IPS-20b (cell line): ENCODE measurements around the gene IL20RA.

ENCODE experiments used
- H3K27ac ChIP-seq: one replicate; pipeline ENCODE4 v1.5.1; 2013; ENCODE audit warnings: low read length
- H3K27me3 ChIP-seq: 2 replicates; pipeline ENCODE4 v1.6.1; 2013; ENCODE audit warnings: mild to moderate bottlenecking, low read length, inconsistent platforms; ENCODE audit not compliant: insufficient read depth
- H3K36me3 ChIP-seq: 2 replicates; pipeline ENCODE4 v1.6.1; 2013; ENCODE audit warnings: low read depth, mild to moderate bottlenecking, inconsistent platforms, low read length, moderate library complexity; ENCODE audit not compliant: insufficient read depth
- H3K4me1 ChIP-seq: 2 replicates; pipeline ENCODE4 v1.6.1; 2013; ENCODE audit warnings: mild to moderate bottlenecking, control low read depth, inconsistent platforms, low read length, moderate library complexity; ENCODE audit not compliant: insufficient read depth
- H3K4me3 ChIP-seq: 2 replicates; pipeline ENCODE4 v1.5.1; 2013; ENCODE audit warnings: mild to moderate bottlenecking, low read length, inconsistent platforms
- H3K9ac ChIP-seq: 2 replicates; pipeline ENCODE4 v1.6.1; 2013; ENCODE audit warnings: low read depth, mild to moderate bottlenecking, inconsistent platforms, low read length, moderate library complexity
- H3K9me3 ChIP-seq: 2 replicates; pipeline ENCODE4 v1.6.1; 2013; ENCODE audit warnings: mild to moderate bottlenecking, low read depth, low read length, inconsistent platforms; ENCODE audit not compliant: insufficient read depth

IL20RA gene

GRCh38 chr6:137044366-137045221 lies at the start of gene IL20RA:
TSS of gene IL20RA (minus strand) at chr6:137044965. CDS start at chr6:137044728, 237 bp downstream.
- Histone ChIP-seq H3K9me3 (no peaks in the 10 kb centered on the region), H3K4me1 (no peaks in the 10 kb centered on the region), H3K27ac (no peak within 1 kb of the TSS), H3K27me3 (peaks cover 55% of the 10 kb centered on the region), H3K9ac (peak within 1 kb of the TSS; percentile 70; the same call in 1 of the 2 replicates), H3K4me3 (peak within 1 kb of the TSS; percentile 81), H3K36me3 (no peaks in the 10 kb centered on the region)

- no peaks in the 10 kb centered on the region for H3K27me3 ChIP-seq
- no peak overlapping the region for H3K27ac ChIP-seq
- no peaks in the 10 kb centered on the region for H3K36me3 ChIP-seq
- H3K9ac ChIP-seq, result no peak overlapping the region
- H3K9me3 ChIP-seq, result no peaks in the 10 kb centered on the region
- peaks cover 3% of the 10 kb centered on the region; the same call in 1 of the 2 replicates for H3K4me1 ChIP-seq
- H3K4me3 ChIP-seq, result no peak overlapping the region
Measured at GRCh38 chr6:137093183-137094069, 48.7 kb upstream of the IL20RA start.

GRCh38 chr6:137092018-137092417 lies 47.3 kb upstream of the IL20RA start:
- no peaks in the 10 kb centered on the region for H3K9me3 ChIP-seq

GRCh38 chr6:137089305-137089704 lies 44.5 kb upstream of the IL20RA start:
- Histone ChIP-seq H3K4me1 (peaks cover 3% of the 10 kb centered on the region; the same call in 1 of the 2 replicates), H3K9ac (no peak overlapping the region), H3K27ac (no peak overlapping the region), H3K27me3 (no peaks in the 10 kb centered on the region), H3K9me3 (no peaks in the 10 kb centered on the region), H3K4me3 (no peak overlapping the region), H3K36me3 (no peaks in the 10 kb centered on the region)

More at GRCh38 chr6:137092018-137092417, 47.3 kb upstream of the IL20RA start:
- no peak overlapping the region for H3K9ac ChIP-seq
- no peaks in the 10 kb centered on the region for H3K36me3 ChIP-seq
- H3K27me3 ChIP-seq, result no peaks in the 10 kb centered on the region
- no peak overlapping the region for H3K4me3 ChIP-seq
- H3K4me1 ChIP-seq, result peaks cover 3% of the 10 kb centered on the region; the same call in 1 of the 2 replicates
- H3K27ac ChIP-seq, result no peak overlapping the region

- H3K9ac ChIP-seq, result no peak overlapping the region
- H3K4me1 ChIP-seq, result peaks cover 3% of the 10 kb centered on the region; the same call in 1 of the 2 replicates
- no peaks in the 10 kb centered on the region for H3K9me3 ChIP-seq
- no peaks in the 10 kb centered on the region for H3K27me3 ChIP-seq
- H3K27ac ChIP-seq, result no peak overlapping the region
- no peak overlapping the region for H3K4me3 ChIP-seq
- H3K36me3 ChIP-seq, result no peaks in the 10 kb centered on the region
Measured at GRCh38 chr6:137087902-137088301, 43.1 kb upstream of the IL20RA start.

- no peak overlapping the region for H3K27ac ChIP-seq
- no peak overlapping the region for H3K4me3 ChIP-seq
- H3K4me1 ChIP-seq, result peaks cover 3% of the 10 kb centered on the region; the same call in 1 of the 2 replicates
- no peak overlapping the region for H3K9ac ChIP-seq
- H3K36me3 ChIP-seq, result no peaks in the 10 kb centered on the region
- no peaks in the 10 kb centered on the region for H3K9me3 ChIP-seq
- no peaks in the 10 kb centered on the region for H3K27me3 ChIP-seq
Measured at GRCh38 chr6:137086031-137086430, 41.3 kb upstream of the IL20RA start.

GRCh38 chr6:137084865-137085617 lies 40.3 kb upstream of the IL20RA start:
- H3K36me3 ChIP-seq, result no peaks in the 10 kb centered on the region
- H3K9ac ChIP-seq, result no peak overlapping the region
- peaks cover 3% of the 10 kb centered on the region; the same call in 1 of the 2 replicates for H3K4me1 ChIP-seq
- H3K27ac ChIP-seq, result no peak overlapping the region
- H3K27me3 ChIP-seq, result no peaks in the 10 kb centered on the region
- no peak overlapping the region for H3K4me3 ChIP-seq
- no peaks in the 10 kb centered on the region for H3K9me3 ChIP-seq

- Histone ChIP-seq H3K27ac (no peak overlapping the region), H3K9ac (no peak overlapping the region), H3K4me1 (peaks cover 3% of the 10 kb centered on the region; the same call in 1 of the 2 replicates), H3K4me3 (no peak overlapping the region), H3K9me3 (no peaks in the 10 kb centered on the region), H3K27me3 (no peaks in the 10 kb centered on the region), H3K36me3 (no peaks in the 10 kb centered on the region)
Measured at GRCh38 chr6:137084090-137084489, 39.3 kb upstream of the IL20RA start.

GRCh38 chr6:137081997-137082396 lies 37.2 kb upstream of the IL20RA start:
- Histone ChIP-seq H3K9ac (no peak overlapping the region), H3K27me3 (no peaks in the 10 kb centered on the region), H3K36me3 (no peaks in the 10 kb centered on the region), H3K4me1 (no peaks in the 10 kb centered on the region), H3K27ac (no peak overlapping the region), H3K9me3 (no peaks in the 10 kb centered on the region), H3K4me3 (no peak overlapping the region)

- no peaks in the 10 kb centered on the region for H3K27me3 ChIP-seq
- no peak overlapping the region for H3K4me3 ChIP-seq
- H3K9me3 ChIP-seq, result no peaks in the 10 kb centered on the region
- no peak overlapping the region for H3K27ac ChIP-seq
- H3K4me1 ChIP-seq, result no peaks in the 10 kb centered on the region
- no peaks in the 10 kb centered on the region for H3K36me3 ChIP-seq
- H3K9ac ChIP-seq, result no peak overlapping the region
Measured at GRCh38 chr6:137080711-137081110, 35.9 kb upstream of the IL20RA start.
